Sigmoid colon (tissue), 4 donors: Measurements from ENCODE around the gene MMD.

Source experiments
- EP300 ChIP-seq, 4 donors: sonication (generic); formaldehyde crosslinking; IDR thresholded peaks; one replicate each; pipeline ENCODE4 v1.6.1; 2017; ENCODE audit warnings: antibody characterized with exemption in 4 of 4
- POLR2A ChIP-seq, 2 donors: fragments of 450-650 bp; IDR thresholded peaks; one replicate each; pipeline ENCODE4 v1.6.1; 2016; ENCODE audit warnings: antibody characterized with exemption in 2 of 2, mild to moderate bottlenecking in 2 of 2, moderate library complexity in 2 of 2
- TF ChIP-seq, protein P1 (sequence below), 4 experiments: fragments of 450-650 bp in 3 of 4; fragments of 200-600 bp in 1 of 4; IDR thresholded peaks; one replicate each; pipeline ENCODE4 v1.5.1; 2016 to 2019; ENCODE audit warnings: antibody characterized with exemption in 4 of 4, mild to moderate bottlenecking in 3 of 4, moderate library complexity in 2 of 4

GRCh38 chr17:55443904-55444303 lies 22.3 kb upstream of the MMD start:
- TF ChIP-seq, protein P1, sequence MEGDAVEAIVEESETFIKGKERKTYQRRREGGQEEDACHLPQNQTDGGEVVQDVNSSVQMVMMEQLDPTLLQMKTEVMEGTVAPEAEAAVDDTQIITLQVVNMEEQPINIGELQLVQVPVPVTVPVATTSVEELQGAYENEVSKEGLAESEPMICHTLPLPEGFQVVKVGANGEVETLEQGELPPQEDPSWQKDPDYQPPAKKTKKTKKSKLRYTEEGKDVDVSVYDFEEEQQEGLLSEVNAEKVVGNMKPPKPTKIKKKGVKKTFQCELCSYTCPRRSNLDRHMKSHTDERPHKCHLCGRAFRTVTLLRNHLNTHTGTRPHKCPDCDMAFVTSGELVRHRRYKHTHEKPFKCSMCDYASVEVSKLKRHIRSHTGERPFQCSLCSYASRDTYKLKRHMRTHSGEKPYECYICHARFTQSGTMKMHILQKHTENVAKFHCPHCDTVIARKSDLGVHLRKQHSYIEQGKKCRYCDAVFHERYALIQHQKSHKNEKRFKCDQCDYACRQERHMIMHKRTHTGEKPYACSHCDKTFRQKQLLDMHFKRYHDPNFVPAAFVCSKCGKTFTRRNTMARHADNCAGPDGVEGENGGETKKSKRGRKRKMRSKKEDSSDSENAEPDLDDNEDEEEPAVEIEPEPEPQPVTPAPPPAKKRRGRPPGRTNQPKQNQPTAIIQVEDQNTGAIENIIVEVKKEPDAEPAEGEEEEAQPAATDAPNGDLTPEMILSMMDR (IDR thresholded peaks at IDR 0.05) = no peak
- TF ChIP-seq POLR2A (IDR thresholded peaks at IDR 0.05) (no peak), EP300 (IDR thresholded peaks at IDR 0.05) (no peak)
